NCI-H2196 treated with DMSO at 0.1 percent for 48 hours (cell line): ENCODE measurements around the gene STIM2.
"Not testable (repeated sequence)": the region's sequence is repeated elsewhere in the genome, so short reads cannot be mapped to it uniquely, and the experiment has no call there.

Source experiments
- DNase-seq: peaks from one replicate; lab custom pipeline; 2025; ENCODE audit not compliant: unreplicated experiment; lab: John Stamatoyannopoulos, UW

STIM2 gene

DNA sequence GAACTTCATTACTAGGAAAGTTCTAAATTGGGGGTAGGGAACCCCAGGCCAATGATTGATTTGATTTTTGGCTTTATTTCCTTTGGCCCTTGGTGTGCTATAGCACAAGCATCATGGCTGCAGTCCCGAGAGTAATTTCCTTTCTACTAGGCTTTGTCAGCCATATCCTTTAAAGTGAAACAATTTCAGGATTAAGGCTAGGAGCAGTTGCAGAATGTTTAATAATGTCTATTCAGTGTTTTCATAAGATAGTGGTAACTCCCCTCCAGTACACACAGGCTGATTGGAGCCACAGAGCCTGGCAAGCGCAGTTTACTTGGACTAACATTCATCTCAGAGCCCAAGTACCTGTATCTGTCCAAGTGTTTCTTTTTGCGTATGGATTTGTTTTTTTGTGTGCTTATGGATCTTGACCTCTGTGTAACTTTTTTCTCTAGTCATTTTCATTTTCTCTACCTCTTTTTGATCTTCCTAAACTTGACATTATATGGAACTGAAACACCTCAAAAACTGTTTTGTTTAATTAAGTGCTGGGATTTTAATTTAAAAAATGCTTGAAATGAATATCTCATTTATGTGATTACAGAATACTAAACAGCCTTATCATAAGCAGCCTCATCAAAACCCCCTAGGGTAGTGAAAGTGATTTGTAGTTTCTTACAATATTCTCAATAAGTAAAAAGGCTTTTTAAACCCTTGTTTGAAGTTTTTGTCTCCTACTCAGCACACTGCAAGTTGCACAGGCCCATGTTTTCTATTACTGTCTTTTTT is 7.5 kb downstream of the STIM2 start:
- DNase-seq, result no peak

DNA sequence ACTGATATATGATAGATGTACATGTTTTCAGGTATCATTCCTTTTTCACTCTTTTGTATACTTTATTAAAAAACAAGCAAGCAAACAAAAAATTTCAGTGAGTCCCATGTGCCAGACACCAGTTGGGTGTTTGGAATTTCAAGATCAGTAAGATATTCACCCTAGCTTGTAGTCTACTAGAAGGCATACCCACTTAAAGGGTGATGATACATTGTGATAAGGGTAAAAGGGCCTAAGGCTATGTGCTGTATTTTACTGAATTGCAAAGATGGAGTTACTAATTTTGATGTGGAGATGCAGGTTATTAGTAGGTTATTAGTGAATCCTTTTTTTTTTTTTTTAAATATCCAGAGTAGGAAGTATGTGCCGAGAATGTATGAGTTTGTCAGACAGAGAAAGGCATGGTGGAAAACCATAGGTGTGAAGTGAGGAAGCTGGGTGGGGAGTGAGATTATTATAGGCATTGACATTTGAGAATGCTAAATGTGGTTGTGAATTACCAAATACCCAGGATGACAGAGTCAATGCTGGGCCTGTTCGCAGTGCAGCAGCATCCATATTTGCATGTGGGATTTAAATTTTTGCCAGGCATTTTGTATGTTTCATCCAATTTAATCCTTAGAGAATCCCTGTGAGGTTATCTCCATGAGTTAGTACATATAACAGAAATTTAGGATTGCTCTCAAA is 10.1 kb downstream of the STIM2 start:
- DNase-seq, result no peak

DNA sequence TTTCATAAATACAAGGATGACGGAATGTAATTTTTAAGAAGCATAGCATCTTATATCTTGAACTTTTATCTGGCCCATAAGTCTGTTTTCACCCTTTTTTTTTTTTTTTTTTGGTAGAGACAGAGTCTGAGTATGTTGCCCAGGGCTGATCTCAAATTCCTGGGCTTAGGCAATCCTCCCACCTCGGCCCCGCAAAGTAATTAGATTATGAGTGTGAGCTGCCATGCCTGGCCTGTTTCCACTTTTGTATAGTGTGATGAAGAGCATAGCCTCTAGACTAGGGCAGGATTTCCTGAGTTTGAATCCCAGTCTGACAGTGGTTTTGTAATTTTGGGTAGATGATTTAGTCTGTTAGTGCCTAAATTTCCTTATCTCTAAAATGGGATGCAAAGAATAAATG is 11.0 kb downstream of the STIM2 start:
- DNase-seq, result no peak

DNA sequence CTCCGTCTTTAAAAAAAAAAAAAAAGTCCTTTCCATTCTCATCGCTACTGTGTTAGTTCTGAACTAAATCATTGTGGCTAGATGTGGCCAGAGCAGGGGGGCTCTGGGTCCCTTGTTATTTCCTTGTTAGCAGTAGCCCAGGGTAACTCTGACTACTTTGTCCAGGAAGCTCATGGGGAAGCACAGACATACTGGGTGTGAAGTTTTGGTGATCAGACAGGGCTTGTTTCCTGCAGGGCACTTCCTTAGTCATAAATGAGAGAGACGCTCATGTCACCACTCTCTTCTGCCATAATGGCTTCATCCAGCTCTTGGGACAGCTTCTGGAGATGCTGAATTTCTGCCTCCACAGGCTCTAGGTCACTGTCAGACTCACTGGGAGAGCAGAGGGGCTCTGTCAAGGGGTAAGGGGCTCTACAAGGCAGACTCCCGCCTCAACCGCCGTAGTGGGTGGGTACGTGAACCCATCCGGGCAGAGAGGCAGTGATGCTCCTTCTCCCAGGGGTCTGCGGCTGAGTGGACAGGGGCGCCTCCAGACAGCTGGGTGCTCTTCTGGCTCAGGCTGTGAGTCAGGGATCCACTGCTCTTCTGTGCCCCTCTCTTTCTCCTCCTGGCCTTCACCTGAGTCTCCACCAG is 12.9 kb downstream of the STIM2 start:
- DNase-seq, result no peak

DNA sequence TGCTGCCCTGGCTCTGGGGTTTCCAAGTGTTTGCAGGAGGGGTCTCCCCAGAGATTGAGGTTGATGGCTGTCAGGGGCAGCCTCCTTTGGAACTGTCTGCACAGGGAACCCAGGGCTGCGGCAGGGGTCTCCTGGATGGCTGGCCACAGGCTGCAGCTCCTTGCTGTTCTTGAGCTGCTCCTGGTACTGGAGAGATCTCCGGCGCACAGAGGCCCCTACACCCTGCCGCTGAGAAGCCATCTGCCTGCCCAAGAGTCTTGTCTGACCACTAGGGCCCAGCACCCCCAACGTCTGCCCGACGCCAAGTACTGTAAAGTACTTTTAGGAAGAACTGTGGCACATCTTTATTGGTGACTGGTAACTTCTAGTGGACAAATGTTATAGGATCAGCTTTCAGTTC is 13.5 kb downstream of the STIM2 start:
- no peak for DNase-seq

DNA sequence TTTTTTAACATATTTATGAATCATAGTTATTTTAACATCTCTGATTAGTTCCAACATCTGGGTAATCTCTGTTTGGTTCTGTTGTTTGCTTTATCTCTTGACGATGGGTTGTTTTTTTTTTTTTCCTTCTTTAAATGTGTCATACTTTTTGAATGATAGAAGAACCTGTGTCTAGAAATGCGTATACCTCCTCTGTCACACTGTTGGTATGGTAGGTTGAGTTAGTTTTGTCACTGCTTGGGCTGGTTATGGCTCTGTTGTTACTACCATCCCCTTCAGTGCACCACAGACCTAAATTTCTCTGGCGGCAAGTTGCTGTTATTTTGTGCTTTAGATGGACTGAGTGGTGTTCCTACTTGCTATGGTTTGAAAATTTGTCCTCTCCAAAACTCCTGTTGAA is 16.8 kb downstream of the STIM2 start:
- no peak for DNase-seq

DNA sequence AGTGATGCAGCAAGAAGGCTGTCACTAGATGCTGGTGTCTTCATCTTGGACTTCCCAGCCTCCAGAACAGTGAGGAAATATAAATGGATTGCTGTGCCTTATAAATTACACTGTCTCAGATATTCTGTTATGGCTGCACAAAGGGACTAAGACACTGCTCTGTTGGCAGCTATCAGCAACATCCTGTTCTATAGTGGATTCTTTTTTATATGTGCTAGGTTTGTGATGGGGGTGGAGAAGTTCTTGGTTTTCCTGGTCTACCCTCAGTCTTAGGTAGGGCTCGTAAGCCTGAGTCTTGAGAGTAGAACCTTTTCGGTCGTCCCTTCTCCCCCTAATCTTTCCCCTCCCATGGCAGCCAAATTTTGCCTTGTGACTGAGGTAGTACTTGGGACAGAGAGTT is 17.3 kb downstream of the STIM2 start:
- no peak for DNase-seq

DNA sequence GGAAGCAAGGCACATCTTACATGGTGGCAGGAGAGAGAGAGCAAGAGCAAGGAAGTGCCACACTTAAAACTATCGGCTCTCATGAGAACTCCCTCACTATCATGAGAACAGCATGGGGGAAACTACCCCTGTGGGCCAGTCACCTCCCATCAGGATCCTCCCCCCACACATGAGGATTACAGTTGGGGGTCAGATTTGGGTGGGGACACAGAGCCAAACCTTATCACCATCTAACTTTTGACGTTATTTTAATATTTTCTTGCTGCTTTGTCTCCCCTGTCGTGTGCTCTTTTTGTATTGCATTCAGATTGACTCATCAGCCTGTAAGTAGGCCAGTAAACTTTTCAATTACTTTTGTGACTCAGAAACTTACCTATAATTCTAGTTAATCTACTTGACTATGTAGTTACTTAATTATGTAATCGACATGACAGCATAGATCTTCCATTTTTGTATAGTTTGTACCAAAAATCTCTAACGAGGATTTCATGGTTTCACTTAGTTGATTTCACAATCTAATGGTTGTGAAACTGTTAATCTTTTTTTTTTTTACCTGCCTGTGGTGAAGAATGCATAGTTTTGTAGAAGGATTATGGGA is 18.3 kb downstream of the STIM2 start:
- DNase-seq, result no peak

DNA sequence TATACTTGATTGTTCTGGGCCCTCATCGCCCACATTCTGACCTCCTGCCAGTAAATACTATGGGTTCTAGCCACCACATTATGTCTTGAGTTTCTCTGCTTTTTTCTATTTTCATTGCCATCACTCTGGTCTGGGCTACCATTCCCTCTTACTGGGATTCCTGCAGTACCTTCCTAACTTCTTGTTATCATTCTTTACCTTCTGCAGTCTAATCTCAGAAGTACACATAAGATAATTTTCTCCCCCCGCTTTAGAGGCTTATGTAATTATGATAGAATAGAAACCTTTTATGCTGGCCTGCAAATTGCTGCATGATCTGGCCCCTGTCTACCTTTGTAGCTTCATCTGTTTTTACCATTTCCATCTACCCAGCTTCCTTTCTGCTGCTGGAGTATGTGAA is 19.2 kb downstream of the STIM2 start:
- no peak for DNase-seq

DNA sequence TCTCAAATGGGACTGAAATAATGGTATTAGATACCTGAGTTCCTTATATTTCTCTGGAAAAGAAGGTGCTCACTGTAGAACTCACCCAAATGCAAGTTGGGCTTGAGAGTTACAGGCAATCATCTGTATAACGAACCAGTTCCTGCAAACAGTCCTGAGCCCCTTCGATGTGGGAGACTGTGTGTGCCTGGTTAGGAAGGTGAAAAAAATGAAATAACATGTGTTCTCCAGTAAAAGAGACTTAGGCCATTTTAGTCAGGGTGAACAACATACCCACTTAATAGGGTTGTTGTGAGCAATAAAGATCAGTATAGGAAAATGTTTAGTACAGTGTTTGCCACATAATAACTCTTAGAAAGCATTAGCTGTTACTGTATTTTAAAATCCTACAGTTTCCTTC is 23.4 kb downstream of the STIM2 start:
- no peak for DNase-seq

DNA sequence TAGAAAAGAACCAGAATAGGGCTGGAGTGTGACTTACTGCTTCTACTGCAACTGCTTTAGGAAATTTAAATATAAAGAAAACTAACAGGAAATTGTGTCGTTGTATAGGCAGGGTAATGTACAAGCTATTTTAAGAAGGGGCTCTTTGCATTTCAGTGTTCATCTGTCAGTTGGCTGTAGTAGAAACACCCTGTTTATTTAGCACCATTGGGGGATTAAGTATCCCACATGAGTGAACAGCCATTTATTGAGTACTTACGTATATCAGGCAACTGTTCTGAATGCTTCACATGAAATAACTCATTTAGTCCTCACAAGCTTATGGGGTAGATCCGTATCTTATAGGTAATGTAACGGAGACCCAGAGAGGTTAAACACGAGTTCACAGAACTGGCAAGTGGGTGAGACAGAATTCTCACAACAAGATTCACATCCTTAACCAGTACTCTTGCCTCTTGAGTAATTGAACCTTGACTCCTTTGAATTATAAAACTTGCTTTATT is 23.9 kb downstream of the STIM2 start:
- no peak for DNase-seq

DNA sequence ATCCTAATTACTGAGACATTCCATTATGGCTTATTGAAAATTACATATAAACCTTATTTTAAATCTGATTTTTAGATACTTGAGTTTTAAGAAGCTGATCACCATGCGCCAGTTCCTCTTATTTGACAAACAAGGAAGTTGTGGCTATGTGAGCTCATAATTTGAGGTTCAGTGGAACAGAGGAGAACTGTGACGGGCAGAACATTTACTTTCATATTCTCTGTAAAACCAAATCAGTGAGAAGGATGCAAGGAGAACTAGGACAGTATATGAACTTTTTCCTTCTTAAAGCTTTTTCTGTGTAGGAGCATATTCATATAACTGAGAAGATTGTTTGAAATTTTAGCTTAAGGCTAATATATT is 25.3 kb downstream of the STIM2 start:
- no peak for DNase-seq

DNA sequence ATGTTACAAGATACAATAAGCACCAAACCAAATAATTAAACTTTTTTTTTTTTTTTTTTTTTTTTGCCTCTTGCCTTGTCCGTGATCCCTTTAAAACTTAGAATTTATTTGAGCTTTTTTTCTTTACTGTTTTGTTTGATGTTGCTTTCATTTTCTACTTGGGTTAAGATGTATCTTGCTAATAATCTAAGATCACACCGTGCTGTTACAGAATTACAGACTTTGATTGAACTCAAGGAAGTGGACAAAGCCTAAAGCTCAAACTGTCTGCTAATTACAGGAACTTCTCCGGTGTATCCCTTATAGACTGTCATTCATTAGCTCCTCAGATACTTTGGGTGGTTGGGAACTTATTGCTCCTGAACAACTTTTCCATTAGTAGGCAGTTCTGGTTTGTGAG is 26.5 kb downstream of the STIM2 start:
- DNase-seq, result no peak

DNA sequence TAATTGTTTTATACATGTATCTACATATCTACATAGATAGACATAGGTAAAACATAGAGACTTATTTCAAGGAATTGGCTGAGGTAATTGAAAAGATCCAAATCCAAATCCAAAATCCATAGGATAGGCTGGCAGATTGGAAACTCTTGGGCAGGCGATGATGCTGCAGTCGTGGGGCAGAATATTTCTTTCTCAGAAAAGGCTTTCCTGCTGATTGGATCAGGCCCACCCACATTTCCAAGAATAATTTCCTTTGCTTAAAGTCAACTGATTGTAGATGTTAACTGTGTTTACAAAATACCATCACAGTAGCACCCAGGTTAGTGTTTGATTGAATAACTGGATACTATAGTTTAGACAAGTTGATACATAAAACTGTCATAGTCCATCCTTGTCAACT is 27.2 kb downstream of the STIM2 start:
- DNase-seq, result no peak

DNA sequence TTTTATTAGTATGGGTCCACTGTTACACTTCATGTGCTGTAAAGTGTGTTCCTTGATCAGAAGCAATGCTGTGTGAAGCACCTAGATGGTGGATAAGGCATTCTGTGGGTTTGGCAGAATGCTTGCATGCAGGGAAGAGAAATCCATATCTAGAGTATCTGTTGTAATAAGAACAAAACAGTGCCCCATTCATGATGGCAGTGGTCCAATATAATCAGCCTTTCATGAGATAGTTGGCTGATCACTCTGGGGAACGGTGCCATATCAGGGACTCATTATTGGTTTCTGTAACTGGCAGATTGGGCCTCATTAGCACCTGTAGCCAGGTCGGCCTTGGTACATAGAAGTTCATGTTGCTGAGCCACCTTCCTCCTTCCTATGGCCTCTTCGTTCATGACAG is 28.7 kb downstream of the STIM2 start:
- DNase-seq, result no peak

DNA sequence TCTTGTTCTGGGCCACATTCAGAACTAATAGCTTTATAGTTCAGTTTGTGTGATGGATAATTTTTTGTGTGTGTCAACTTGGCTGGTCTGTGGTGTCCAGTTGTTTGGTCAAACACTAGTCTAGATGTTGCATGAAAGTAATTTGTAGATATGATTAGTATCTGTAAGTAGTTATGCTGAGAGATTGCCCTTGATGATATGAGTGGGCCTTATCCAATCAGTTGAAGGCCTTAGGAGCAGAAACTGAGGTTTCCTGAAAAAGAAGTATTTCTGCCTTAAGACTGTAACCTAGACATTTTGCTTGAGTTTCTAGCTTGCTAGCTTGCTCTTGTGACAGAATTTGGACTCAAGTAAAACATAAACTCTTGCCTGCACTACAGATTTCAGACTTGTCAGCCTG is 30.4 kb downstream of the STIM2 start:
- no peak for DNase-seq

DNA sequence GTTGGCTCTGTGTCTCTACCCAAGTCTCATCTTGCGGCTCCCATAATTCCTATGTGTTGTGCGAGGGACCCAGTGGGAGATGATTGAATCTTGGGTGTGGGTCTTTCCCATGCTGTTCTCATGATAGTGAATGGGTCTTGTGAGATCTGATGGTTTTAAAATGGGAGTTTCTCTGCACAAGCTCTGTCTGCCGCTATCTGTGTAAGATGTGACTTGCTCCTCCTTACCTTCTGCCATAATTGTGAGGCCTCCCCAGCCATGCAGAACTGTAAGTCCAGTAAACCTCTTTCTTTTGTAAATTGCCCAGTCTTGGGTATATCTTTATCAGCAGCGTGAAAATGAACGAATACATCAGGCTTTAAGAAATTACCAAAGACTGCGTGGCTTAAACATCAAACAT is 31.2 kb downstream of the STIM2 start:
- no peak for DNase-seq

DNA sequence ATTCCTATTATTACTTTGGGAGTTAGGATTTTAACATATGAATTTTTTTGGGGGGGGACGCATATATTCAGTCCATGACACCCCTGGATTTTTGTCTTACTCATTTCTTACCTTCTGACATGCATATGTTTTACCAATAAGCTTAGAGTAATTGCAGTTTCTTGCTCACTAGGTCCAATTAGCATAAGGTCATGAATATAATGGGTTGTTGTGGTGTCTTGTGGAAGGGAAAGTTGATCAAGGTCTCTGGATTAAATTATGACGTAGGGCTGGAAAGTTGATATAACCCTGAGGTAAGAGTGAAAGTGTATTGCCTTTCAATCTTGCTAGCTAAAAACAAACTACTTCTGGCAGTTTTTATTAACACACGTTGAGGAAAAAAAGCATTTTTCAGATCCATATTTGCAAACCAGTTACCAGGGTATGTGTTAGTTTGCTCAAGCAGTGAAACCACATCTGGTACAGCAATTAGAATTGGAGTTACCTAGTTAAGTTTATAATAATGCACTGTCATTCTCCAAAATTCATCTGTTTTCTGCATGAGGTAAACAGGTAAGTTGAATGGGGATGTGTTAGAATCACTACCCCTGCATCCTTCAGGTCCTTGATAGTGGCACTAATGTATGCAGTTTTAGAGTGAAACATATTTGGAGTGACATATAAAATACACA is 32.0 kb downstream of the STIM2 start:
- DNase-seq, result no peak

DNA sequence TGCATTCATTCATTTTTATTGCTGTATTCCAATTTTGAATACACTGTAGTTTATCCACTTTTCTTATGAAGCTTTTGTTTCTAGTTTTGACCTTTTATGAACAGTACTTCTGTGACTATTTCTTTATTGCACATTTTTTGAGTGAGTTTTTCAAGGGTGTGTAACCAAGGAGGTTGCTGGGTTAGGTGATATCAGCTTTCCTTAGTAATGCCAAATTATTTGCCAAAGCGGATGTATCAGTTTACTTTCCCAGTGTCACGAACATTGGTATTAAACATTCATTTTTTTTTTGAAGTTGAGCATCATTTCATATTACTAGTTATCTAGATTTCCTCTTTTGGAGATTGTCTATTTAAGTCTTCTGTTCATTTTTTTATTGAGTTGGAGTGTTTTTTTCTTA is 32.9 kb downstream of the STIM2 start:
- no peak for DNase-seq

DNA sequence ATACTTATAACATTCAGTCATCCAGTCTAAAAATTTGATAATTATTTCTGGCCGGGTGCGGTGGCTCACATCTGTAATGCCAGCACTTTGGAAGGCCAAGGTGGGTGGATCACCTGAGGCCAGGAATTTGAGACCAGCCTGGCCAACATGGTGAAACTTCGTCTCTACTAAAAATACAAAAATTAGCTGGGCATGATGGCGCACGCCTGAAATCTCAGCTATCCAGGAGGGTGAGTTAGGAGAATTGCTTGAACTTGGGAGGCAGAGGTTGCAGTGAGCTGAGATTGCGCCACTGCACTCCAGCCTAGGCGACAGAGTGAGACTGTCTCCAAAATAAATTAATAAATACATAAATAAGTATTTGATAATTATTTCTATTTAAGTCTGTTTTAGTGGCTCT is 34.2 kb downstream of the STIM2 start:
- not testable (repeated sequence) for DNase-seq

DNA sequence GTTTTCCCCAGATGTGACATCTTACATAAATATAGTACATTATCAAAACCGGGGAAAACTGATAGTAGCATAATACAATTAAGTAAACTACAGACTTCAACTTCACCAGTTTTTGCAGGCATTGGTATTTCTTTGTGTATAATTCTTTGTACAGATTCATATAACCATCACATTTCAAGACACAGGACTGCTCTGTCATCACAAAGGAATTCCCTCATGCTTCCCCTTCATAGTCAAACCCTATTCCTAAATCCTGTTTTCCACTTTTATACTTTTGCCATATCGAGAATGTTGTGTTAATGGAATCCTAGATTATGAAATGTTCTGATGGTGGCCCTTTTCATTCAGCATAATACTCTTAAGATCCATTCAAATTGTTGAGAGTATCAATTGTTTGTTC is 36.0 kb downstream of the STIM2 start:
- no peak for DNase-seq
